ENCODE data around the gene CTXND1. TPM values are rescaled to one million over a fixed set of nuclear protein-coding genes. Genes with fewer than 3 reads are reported as not detected.
A peak's percentile ranks its signal among the peaks of the same experiment; 100 is the strongest.
"Not testable (repeated sequence)": the region's sequence is repeated elsewhere in the genome, so short reads cannot be mapped to it uniquely, and the experiment has no call there.

CTXND1 gene
- not detected in 2 replicates for total RNA-seq

DNA sequence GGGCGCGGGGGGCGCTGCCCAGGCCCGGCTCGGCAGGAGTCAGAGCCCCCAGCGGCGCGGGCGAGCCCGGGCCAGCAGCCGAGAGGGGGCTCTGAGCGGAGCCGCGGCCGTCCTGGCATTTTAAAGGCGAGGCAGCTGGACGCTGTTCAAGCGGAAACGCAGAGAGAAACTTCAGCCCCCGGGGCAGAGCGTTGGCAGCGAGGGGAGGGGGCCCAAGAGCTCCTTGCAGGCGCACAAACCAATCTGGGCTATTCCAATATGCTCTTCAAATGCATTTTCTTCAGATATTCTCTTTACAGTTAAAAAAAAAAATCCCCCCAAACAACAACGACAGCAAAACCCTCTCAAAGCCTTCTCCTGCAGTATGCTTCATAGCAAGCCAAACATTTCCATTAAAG, at the start of gene CTXND1:
TSS of gene CTXND1 (minus strand) at position 93 of the 398 bp plus-strand sequence. CDS start 50,264 bp downstream, outside the sequence.
- no peak for DNase-seq (ENCODE audit: low read depth)
- Histone ChIP-seq H3K27me3 (ENCODE audit: control insufficient read depth, insufficient read depth, low read length) (peaks cover 21% of the 10 kb centered on the region), H3K4me3 (ENCODE audit: low read depth, low read length) (no peak within 1 kb of the TSS), H3K36me3 (ENCODE audit: control insufficient read depth, insufficient read depth, low read length) (no peaks in the 10 kb centered on the region)
- TF ChIP-seq, protein P1, sequence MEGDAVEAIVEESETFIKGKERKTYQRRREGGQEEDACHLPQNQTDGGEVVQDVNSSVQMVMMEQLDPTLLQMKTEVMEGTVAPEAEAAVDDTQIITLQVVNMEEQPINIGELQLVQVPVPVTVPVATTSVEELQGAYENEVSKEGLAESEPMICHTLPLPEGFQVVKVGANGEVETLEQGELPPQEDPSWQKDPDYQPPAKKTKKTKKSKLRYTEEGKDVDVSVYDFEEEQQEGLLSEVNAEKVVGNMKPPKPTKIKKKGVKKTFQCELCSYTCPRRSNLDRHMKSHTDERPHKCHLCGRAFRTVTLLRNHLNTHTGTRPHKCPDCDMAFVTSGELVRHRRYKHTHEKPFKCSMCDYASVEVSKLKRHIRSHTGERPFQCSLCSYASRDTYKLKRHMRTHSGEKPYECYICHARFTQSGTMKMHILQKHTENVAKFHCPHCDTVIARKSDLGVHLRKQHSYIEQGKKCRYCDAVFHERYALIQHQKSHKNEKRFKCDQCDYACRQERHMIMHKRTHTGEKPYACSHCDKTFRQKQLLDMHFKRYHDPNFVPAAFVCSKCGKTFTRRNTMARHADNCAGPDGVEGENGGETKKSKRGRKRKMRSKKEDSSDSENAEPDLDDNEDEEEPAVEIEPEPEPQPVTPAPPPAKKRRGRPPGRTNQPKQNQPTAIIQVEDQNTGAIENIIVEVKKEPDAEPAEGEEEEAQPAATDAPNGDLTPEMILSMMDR (IDR thresholded peaks at IDR 0.05; ENCODE audit: insufficient read depth, low read length, severe bottlenecking): no peak
- FAIRE-seq: no peak

DNA sequence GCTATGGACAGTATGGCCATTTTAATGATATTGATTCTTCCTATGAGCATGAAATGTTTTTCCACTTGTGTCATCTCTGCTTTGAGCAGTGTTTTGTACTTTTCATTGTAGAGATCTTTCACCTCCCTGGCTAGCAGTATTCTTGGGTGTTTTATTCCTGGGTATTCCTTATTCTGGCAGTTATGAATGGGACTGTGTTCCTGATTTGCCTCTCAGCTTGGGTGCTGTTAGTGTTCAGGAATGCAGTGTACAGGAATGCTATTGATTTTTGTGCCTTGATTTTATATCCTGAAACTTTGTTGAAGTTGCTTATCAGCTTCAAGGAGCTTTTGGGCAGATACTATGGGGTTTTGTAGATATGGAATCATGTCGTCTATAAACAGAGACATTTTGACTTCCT, 49.5 kb upstream of the CTXND1 start:
- no peak for FAIRE-seq
- Histone ChIP-seq H3K27me3 (ENCODE audit: control insufficient read depth, insufficient read depth, low read length) (no peaks in the 10 kb centered on the region), H3K36me3 (ENCODE audit: control insufficient read depth, insufficient read depth, low read length) (no peaks in the 10 kb centered on the region), H3K4me3 (ENCODE audit: low read depth, low read length) (no peak overlapping the region)
- TF ChIP-seq, protein P1 (IDR thresholded peaks at IDR 0.05; ENCODE audit: insufficient read depth, low read length, severe bottlenecking): no peak
- no peak for DNase-seq (ENCODE audit: low read depth)

DNA sequence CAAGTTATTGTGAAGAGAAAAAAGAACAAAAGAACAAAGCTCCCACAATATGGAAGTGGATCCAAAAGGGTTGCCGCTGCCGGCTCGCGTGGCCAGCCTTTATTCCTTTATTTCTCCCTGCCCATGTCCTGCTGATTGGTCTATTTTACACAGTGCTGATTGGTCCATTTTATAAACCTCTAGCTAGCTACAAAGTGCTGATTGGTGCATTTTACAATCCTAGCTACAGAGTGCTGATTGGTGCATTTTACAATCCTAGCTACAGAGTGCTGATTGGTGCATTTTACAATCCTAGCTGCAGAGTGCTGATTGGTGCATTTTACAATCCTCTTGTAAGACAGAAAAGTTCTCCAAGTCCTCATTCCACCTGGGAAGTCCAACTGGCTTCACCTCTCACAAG, 43.8 kb upstream of the CTXND1 start:
- FAIRE-seq; DNase-seq (ENCODE audit: low read depth); H3K4me3 ChIP-seq (ENCODE audit: low read depth, low read length); H3K27me3 ChIP-seq (ENCODE audit: control insufficient read depth, insufficient read depth, low read length); H3K36me3 ChIP-seq (ENCODE audit: control insufficient read depth, insufficient read depth, low read length): not testable (repeated sequence)

DNA sequence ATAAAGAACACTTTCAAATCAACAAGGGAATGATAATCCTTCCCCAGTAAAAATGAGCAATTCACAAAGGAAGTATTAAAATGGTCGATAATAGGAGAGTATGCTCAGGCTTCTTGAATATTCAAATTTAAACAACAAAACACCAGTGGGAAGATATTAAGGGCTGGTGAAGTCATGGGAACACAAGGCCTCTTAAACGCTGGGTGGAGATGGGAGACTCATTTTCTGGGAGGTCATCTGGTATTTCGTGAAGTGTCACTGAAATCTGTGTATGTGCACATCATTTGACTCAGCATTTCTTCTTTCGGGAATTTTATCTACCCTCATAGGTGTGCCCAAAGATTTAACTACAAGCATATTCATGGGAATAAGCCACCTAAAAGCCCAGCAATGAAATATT, 40.1 kb upstream of the CTXND1 start:
- no peaks in the 10 kb centered on the region for H3K27me3 ChIP-seq (ENCODE audit: control insufficient read depth, insufficient read depth, low read length)

DNA sequence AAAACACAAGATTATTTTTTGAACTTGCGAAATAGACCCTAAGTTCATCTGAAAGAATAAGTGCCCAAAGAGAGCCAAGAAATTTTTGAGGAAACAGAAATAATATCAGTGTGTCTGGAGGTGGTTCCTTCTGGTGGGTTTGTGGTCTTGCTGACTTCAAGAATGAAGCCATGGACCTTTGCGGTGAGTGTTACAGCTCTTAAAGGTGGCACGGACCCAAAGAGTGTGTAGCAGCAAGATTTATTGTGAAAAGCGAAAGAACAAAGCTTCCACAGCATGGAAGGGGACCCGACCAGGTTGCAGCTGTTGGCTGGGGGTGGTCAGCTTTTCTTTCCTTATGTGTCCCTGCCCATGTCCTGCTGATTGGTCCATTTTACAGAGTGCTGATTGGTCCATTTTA, 38.9 kb upstream of the CTXND1 start:
- H3K36me3 ChIP-seq (ENCODE audit: control insufficient read depth, insufficient read depth, low read length); DNase-seq (ENCODE audit: low read depth); H3K4me3 ChIP-seq (ENCODE audit: low read depth, low read length); FAIRE-seq; H3K27me3 ChIP-seq (ENCODE audit: control insufficient read depth, insufficient read depth, low read length): not testable (repeated sequence)

More for the DNA sequence above, 40.1 kb upstream of the CTXND1 start:
- DNase-seq (ENCODE audit: low read depth): no peak
- H3K36me3 ChIP-seq (ENCODE audit: control insufficient read depth, insufficient read depth, low read length): no peaks in the 10 kb centered on the region
- no peak for FAIRE-seq
- TF ChIP-seq, protein P1 (IDR thresholded peaks at IDR 0.05; ENCODE audit: insufficient read depth, low read length, severe bottlenecking): no peak
- no peak overlapping the region for H3K4me3 ChIP-seq (ENCODE audit: low read depth, low read length)

DNA sequence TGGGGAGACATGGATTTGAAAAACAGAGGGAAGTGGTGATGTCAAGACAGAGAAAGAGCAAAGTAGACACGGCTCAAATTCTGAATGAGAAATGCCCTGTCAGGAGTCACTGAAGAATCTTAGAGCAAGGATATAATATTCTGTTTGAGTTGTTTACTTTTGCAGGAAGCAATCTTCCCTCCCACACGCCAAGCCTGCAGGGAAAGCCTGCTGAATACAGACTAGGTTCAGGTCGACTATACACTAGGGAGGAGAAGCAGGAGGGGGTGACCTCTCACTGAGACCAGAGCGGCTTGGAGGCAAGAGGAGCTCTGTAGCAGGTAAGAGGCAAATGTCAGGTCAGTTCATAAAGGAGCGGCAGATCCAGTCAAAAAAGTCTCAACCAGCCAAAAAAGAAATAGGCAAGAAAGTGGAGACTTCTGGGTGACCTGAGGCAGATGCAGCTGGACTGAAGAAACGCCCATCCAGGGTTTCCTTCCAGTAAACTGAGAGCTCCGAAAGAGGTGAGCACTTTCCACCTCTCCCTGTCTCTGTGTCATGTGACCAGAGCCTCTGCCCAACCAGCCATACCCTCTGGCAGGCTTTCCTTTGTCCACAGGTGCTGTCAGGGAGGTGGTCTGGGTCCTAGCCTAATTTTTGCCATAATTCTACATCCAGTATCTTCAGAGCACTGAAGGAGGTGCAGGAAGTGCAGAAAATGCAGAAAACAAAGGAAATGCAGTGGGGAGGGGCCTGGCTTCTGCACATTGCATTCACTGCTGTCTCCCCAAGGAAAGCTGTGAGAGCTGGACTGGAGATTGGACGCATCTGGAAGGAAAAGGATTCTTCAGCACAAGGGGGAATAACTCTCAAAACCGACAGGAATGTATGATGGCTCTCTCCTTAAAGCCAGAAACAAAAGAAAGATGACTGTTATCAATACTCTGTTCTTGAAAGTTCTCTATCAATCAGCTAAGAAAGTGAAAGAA, 37.8 kb upstream of the CTXND1 start:
- no peak for DNase-seq (ENCODE audit: low read depth)
- TF ChIP-seq, protein P1 (IDR thresholded peaks at IDR 0.05; ENCODE audit: insufficient read depth, low read length, severe bottlenecking): no peak
- H3K27me3 ChIP-seq (ENCODE audit: control insufficient read depth, insufficient read depth, low read length): no peaks in the 10 kb centered on the region
- FAIRE-seq: peak; percentile 76
- no peaks in the 10 kb centered on the region for H3K36me3 ChIP-seq (ENCODE audit: control insufficient read depth, insufficient read depth, low read length)
- H3K4me3 ChIP-seq (ENCODE audit: low read depth, low read length): no peak overlapping the region

Measured in bronchial epithelial cell (primary cell).